ENCODE results near the gene EPC1. TPM values are rescaled to one million over a fixed set of nuclear protein-coding genes. Genes with fewer than 3 reads are reported as not detected.

The EPC1 gene
- total RNA-seq, 2 donors from 2014 or later = 31.9 to 39.2 TPM

DNA sequence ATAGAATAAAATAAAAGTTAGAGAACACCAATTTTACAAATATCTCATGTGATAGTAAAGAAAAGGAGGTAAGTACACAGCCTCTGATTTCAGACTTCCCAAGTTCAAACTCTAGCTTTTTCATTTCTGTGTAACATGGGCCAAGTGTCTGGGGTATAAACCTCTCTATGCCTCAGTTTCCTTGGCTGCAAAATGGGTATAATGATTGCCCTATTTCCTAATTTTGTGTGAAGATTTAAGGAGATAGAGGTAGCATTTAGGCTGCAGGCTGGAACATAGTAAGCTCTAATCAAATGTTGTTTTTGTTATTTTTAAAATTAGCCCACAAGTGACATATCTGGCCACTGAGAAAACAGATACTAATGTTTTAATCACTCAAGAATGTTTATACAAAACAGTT is 26.1 kb upstream of the EPC1 start:
- no peaks in the 10 kb centered on the region for H3K27me3 ChIP-seq
- no peaks in the 10 kb centered on the region for H3K36me3 ChIP-seq (replicated peaks in 1 of 2; ENCODE audit: insufficient read depth in 1 of 2, low read depth in 2 of 2)
- TF ChIP-seq POLR2A (IDR thresholded peaks at IDR 0.05) = no peak
- TF ChIP-seq, protein P1, sequence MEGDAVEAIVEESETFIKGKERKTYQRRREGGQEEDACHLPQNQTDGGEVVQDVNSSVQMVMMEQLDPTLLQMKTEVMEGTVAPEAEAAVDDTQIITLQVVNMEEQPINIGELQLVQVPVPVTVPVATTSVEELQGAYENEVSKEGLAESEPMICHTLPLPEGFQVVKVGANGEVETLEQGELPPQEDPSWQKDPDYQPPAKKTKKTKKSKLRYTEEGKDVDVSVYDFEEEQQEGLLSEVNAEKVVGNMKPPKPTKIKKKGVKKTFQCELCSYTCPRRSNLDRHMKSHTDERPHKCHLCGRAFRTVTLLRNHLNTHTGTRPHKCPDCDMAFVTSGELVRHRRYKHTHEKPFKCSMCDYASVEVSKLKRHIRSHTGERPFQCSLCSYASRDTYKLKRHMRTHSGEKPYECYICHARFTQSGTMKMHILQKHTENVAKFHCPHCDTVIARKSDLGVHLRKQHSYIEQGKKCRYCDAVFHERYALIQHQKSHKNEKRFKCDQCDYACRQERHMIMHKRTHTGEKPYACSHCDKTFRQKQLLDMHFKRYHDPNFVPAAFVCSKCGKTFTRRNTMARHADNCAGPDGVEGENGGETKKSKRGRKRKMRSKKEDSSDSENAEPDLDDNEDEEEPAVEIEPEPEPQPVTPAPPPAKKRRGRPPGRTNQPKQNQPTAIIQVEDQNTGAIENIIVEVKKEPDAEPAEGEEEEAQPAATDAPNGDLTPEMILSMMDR (IDR thresholded peaks at IDR 0.05) = no peak
- H3K4me3 ChIP-seq = no peak overlapping the region
- H3K27ac ChIP-seq = peak overlapping the region in 3 of 4 donors; percentile 31 to 63 (median 36)
- intact Hi-C loops (cut with DNase I) = no loop called here
- peaks cover 40% of the 10 kb centered on the region for H3K4me1 ChIP-seq
- no peak for ATAC-seq
- no peaks in the 10 kb centered on the region for H3K9me3 ChIP-seq
- DNase-seq = no peak

DNA sequence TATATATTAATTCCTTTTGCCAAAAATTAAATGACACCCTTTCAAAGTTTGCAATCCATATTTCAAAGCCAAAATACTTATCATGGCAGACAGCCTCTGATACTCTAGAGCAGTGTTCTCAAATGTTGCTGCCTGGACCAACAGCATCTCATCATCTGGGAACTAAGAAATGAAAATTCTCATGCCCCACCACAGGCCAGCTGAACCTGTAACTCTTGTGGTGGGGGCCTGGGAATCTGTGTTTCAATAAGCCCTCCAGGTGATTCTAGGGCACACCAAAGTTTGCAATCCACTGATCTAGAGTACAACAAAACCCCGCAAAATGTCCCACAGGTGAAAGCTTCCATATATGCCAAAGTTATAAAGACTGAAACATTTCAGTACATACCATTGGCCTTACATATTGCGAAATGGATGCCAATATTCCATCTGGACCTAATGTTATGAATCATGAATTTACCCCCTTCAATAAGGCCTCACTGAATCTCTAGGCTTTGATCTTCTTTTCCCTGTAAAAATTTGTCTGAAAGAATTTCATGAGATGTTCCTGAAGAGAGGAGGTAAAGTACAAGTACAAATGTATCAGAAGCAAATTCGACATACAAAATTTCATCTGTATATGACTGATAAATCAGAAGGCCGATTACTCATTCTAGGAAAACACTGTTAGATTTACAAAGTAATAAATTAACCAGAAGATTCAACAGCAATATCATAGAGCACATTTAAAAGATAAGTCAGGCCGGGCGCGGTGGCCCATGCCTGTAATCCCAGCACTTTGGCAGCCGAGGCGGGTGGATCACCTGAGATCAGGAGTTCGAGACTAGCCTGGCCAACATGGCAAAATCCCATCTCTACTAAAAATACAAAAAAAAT is 25.3 kb upstream of the EPC1 start:
- Histone ChIP-seq H3K27me3 (no peaks in the 10 kb centered on the region), H3K27ac (peak overlapping the region in 3 of 4 donors; percentile 31 to 63 (median 36)), H3K9me3 (no peaks in the 10 kb centered on the region), H3K4me3 (no peak overlapping the region), H3K36me3 (replicated peaks in 1 of 2; ENCODE audit: insufficient read depth in 1 of 2, low read depth in 2 of 2) (no peaks in the 10 kb centered on the region), H3K4me1 (peaks cover 45% of the 10 kb centered on the region)
- 27 to 44% methylated on average over 10 of the region's 10 CpGs for WGBS, 2 donors
- ATAC-seq = peak; percentile 55
- DNase-seq = peak; percentile 61 to 73 (median 68)
- intact Hi-C loops (cut with DNase I) = no loop called here
- TF ChIP-seq, protein P1 (IDR thresholded peaks at IDR 0.05) = no peak
- no peak for TF ChIP-seq POLR2A (IDR thresholded peaks at IDR 0.05)

DNA sequence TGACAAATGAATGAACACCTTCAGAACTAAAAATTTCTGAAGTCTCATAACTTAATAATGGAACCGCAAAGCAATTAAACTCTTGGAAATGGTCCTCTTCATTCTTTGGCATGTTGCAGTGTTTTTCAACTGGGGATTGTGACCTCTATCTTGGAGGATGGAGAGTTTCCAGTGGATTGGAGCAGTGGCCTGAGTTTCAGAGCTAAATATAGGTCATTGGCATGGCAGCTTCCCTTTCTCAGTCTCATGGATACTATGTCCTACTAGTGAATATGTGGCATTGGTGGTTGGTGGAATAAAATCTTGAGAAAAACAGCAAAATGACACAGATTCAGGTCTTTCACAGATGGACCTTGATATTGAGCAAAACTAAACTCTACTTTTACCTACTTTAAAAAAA is 24.1 kb upstream of the EPC1 start:
- 78 to 88% methylated on average over 1 of the region's 1 CpG for WGBS, 2 donors
- H3K27ac ChIP-seq = no peak overlapping the region

DNA sequence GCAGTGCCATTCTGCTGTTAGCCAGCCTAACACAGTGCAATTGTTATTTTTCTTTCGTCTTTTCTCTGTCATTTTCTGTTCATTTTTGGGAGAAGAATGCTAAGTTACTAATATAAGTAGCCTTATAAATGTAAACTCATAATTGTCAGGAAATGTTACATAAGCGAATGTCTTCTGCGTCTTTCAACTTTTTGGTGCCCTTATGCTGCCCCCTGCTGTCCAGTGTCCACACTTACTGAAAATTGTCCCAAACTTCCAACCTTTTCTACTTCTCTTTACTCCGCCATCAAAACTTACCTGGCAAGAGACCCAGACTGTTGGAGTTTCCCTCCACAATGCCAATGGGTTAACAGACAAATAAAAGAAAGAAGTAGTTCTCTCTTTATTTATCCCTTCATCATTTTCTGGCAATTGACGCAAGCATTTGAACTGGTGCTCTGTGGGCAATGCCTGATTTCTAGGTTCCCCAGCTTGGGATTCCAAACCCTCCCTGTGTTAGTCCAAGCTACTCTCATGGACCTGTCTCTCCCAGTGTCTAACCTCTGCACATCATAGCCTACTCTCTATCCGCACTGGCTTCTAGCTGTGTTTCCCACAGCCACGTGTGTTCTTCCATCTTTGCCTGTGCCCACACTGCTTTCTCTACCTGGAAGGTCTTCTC is 21.0 kb upstream of the EPC1 start:
- Histone ChIP-seq H3K36me3 (replicated peaks in 1 of 2; ENCODE audit: insufficient read depth in 1 of 2, low read depth in 2 of 2) (no peaks in the 10 kb centered on the region), H3K9me3 (no peaks in the 10 kb centered on the region), H3K4me1 (peaks cover 28% of the 10 kb centered on the region), H3K27ac (peak overlapping the region in 2 of 4 donors; percentile 8 to 34), H3K4me3 (no peak overlapping the region), H3K27me3 (no peaks in the 10 kb centered on the region)
- TF ChIP-seq, protein P1 (IDR thresholded peaks at IDR 0.05) = peak; percentile 38 to 83 (median 77)
- no peak for TF ChIP-seq POLR2A (IDR thresholded peaks at IDR 0.05)
- peak; percentile 74 for ATAC-seq
- peak; percentile 70 to 78 (median 72) for DNase-seq
- intact Hi-C loops (cut with DNase I) = no loop called here
- WGBS, 2 donors = 12% methylated on average over 7 of the region's 7 CpGs

More for the DNA sequence above, 24.1 kb upstream of the EPC1 start:
- ATAC-seq (no peak), DNase-seq (no peak)
- Histone ChIP-seq H3K9me3 (no peaks in the 10 kb centered on the region), H3K27me3 (no peaks in the 10 kb centered on the region), H3K4me1 (peaks cover 41% of the 10 kb centered on the region), H3K36me3 (replicated peaks in 1 of 2; ENCODE audit: insufficient read depth in 1 of 2, low read depth in 2 of 2) (no peaks in the 10 kb centered on the region), H3K4me3 (no peak overlapping the region)
- intact Hi-C loops (cut with DNase I) = no loop called here
- TF ChIP-seq POLR2A (IDR thresholded peaks at IDR 0.05) = no peak
- TF ChIP-seq, protein P1 (IDR thresholded peaks at IDR 0.05) = no peak

Data from body of pancreas (tissue), 4 donors.